Measurements from ENCODE around the gene PRDM15.

The PRDM15 gene

DNA sequence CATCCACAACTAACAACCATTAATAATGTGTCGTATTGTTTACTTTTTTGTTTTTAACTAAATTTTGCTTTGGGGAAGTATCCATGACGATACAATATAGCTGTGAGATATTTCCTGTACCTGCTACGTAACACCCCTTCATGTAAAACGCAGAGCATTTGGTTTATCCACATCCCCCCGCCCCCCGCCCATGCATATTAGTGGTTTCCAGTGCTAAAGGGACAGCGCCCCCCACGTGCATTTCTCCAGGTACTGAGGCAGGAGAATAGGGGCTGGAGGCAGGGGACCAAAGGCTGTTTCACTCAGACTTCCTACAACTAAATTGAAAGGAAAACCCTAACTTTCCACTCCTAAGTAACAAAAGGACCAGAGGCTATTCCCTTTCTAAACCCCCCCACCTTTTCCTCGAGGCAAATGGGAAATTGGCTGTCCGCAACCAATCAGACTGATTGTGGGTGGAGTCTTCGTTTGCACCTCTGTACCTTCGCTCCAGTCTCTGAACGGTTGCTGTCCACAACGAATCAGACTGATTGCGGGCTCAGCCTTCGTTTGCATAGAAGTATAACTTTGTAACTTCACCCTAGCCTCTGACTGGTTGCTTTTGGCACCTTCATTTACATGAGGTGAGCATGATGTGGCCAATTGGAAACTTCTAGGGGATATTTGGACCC, 100.1 kb downstream of the PRDM15 start:
- DNase-seq (ENCODE audit: low spot score), result no peak

- peak; percentile 81 for DNase-seq (ENCODE audit: low spot score)
Observed at GRCh38 chr21:41777951-41778815, 101.0 kb downstream of the PRDM15 start.

GRCh38 chr21:41776778-41777177, 102.4 kb downstream of the PRDM15 start:
- no peak for DNase-seq (ENCODE audit: low spot score)

DNA sequence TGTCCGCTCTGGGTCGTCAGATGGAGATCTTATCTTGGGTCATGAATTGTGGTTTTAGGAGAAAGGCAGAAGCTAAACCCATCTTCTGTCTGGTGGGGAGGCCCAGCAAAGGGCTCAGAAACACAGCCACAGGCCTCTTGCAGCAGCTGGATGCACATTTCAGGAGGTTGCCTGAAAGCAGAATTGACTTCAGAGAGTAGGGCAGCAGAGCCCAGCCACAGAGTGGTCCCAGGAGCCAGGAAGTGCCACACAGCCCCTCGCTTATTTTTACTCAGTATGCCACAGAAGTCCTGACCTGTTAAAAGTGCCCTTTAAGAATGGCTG, 104.0 kb downstream of the PRDM15 start:
- DNase-seq (ENCODE audit: low spot score), result no peak

- DNase-seq (ENCODE audit: low spot score), result no peak
Observed at GRCh38 chr21:41774467-41775148, 104.5 kb downstream of the PRDM15 start.

DNA sequence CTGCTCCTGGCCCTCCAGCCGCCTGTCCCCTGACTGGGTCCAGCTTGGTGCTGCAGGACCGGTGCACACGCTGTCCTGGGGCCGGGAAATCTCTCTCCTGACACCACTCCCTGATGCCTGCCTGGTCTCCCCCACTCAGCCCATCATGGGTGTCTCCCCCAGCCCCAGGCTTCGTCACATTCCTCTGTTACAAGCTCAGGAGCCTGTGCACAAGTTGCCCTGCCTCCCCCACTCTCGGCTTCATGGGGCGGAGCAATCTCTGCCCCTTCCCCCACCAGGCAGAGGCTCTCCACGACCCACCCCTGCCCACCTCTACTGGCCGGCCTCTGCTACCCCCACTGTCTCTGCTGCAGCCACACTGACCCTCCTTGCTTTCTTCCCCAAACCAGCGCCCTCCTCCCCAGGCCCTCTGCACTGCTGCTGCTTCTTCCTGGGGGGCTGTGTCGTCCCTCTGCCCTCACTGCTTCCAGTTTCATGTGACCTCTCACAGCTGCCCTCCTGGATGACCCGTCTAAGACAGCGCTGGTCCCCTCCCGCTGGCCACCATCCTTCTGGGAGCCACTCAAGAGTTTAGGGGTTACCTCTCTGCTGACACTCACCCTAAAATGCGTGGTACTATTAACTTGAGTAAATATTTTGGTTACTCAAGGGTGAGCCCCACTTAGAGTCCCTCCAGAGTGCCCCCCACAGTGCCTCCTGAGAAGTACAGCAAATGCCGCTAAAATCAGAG, 106.6 kb downstream of the PRDM15 start:
- no peak for DNase-seq (ENCODE audit: low spot score)

GRCh38 chr21:41771625-41771945, 107.6 kb downstream of the PRDM15 start:
- DNase-seq (ENCODE audit: low spot score), result no peak

DNA sequence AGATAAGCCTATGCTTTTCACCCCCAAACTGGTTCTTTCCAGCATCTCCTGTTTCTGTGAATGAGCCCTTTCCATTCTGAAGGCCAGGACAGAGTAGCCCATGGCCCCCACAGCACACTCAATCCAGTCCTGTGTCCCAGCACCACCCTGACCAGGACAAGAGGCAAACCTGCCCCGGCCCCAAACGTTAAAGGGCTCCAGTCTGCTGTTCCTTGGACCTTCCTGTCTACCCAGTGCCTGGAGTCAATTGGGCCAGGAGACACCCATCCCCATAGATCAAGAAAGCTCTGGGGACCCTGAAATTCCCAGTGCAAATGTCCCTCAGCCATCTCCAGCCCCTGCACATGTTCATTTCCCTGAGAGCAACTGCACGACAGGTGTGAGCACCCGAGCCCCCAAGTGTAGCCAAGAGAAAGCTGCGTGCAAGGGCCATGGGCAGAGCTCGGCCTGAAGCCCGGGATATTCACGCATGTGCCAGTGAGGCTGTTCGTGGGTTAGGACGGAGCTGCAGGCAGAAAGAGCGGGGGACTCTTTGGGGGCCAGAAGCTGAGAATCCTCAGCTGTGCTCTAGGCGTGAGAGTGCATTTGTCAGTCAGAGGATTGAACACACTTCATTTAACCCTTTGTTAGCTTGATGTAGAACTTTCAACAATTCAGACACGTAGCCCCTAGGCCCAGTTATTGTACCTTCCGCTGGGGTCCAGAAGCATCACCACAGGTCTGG, 108.1 kb downstream of the PRDM15 start:
- DNase-seq (ENCODE audit: low spot score), result no peak

DNA sequence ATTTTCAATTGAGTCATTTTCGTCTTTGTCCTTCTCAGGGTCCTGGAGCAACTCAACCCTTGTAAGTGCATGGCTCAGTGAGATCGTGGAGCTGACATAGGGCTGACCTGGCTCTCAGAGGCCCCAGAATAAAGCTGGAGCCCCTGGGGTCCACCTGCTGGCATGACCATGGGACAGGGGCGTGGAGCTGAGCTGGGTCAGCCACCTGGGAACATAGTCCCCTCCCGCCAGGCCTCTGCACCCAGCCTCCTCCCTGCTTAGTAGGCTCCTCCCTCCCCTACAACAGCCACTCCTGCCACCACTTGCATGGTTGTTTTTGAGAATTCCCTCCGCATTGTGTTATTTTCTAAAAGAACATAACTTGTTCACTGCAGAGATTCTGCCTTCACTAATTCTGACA, 109.2 kb downstream of the PRDM15 start:
- DNase-seq (ENCODE audit: low spot score), result no peak

GRCh38 chr21:41769521-41769920, 109.6 kb downstream of the PRDM15 start:
- DNase-seq (ENCODE audit: low spot score), result no peak

DNA sequence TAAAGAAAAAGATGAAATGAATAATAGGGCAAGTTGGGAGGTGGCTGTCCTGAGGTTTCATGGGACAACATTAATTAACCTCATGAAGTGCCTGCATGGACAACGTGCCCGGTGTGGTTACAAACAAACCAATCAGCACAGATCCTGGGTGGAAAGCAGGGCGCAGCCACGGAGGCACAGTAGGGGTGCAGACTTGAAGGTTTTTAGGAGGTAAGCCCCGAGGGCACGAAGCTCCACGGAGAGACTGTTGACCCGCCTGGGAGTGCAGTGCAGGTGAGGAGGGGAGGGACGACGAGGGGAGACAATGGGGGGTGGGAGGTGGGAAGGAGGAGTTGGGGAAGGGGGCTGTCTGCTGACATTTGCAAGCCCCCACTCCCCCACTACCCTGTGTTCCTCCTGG, 110.0 kb downstream of the PRDM15 start:
- no peak for DNase-seq (ENCODE audit: low spot score)

- DNase-seq (ENCODE audit: low spot score), result no peak
Observed at GRCh38 chr21:41768437-41769042, 110.6 kb downstream of the PRDM15 start.

- DNase-seq (ENCODE audit: low spot score), result no peak
Observed at GRCh38 chr21:41767606-41768436, 111.3 kb downstream of the PRDM15 start.

- peak; percentile 94 for DNase-seq (ENCODE audit: low spot score)
Observed at GRCh38 chr21:41766883-41767605, 112.1 kb downstream of the PRDM15 start, which contains the start of gene RIPK4. RIPK4 (minus strand) TSS chr21:41767052; CDS start chr21:41767041, 11 bp downstream.

DNA sequence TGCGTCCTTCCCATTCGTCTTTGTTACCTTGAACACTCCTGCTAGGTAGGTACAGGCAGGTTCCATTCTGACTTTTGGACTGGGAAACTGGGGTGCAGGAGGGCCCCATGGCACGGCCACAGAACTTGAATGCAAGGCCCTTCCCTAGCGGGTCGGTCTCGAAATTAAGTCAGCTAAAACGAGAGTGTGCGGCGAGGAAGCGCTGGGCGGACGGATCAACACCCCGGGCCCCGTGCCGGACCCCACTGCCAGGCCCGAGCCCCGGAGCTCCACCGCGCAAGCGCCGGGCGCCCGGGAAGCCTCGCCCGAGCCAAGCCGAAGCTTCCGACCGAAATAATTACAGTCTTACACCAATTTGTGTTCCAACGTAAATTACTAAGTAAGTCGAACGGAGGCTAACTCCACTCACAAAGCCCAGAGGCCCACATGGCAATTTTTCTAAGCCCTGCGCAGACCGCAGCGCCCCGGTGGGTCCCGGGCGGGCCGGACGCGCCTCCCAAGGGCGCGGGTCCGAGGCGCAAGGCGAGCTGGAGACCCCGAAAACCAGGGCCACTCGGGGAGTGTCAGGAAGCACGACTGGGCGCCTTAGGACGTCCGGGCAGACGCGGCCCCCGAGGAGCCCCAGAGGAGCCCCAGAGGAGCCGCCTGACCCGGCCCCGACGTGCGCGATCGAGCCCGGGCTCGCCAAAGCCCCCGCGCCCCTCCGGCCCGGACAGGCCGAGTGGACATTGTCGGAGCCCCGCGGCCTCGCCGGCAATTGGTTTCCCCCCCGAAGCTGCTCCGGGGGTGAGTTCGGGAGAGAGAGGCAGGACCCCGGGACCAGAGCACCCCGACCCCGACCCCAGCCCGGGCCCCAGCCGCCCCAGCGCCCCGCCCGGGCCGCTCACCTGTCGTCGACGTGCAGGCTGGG, 112.9 kb downstream of the PRDM15 start:
- no peak for DNase-seq (ENCODE audit: low spot score)

GRCh38 chr21:41765420-41765821, 113.7 kb downstream of the PRDM15 start:
- DNase-seq (ENCODE audit: low spot score), result no peak

DNA sequence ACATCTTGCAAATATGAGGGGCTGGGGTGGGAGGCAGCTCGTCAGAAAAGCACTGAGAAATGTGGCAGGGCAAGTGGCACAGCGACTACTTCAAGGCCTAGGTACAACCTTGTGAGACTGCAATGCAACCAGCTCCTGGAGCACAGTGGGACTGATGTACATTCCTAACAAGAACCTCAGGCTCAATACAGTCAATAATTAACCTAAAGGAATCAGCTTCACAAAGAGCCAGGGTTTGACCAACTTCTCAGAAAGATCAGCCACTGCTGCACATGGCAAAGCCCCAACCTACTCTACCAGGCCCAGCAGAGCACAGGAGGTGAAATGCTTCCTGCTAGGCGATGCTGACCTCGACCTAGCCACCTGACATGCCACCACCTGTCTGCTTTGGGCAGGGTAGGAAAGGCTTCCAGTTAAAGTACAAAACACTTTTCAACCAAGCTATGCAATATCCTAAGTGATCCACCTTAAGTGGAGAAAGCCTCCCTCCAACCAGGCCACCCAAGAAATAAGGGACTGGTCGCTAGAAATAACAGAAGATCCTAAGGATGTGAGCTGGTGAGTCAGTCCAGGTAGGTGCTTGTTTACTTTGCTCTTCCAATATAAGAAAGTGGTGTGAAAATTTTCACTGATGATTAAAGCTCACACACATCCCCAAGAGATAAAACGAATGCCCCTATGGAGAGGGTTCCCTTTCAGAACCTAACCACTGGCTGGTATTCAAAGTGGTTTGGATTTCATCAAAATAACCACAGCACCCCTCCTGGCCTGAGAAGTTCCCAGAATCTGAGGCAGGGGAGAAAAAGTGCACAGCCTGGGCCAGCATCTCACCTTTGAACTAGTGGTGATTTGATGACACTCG, 114.4 kb downstream of the PRDM15 start:
- DNase-seq (ENCODE audit: low spot score), result no peak

- no peak for DNase-seq (ENCODE audit: low spot score)
Observed at GRCh38 chr21:41763996-41764395, 115.1 kb downstream of the PRDM15 start.
